ENCODE results near the gene CR1. TPM values are rescaled to one million over a fixed set of nuclear protein-coding genes. Genes with fewer than 3 reads are reported as not detected.

The CR1 gene
- total and polyA plus RNA-seq, 2 experiments from 2014 or later, result 0.65 to 0.76 TPM

GRCh38 chr1:207670997-207671396 lies 175.0 kb downstream of the CR1 start:
- Histone ChIP-seq H3K4me3 (no peak overlapping the region), H3K27ac (ENCODE audit: low read depth) (no peak overlapping the region), H3K27me3 (ENCODE audit: insufficient read depth) (no peaks in the 10 kb centered on the region), H2AFZ (no peak overlapping the region), H3K4me1 (ENCODE audit: insufficient read depth) (peaks cover 16% of the 10 kb centered on the region), H3K9me2 (ENCODE audit: insufficient read depth) (no peaks in the 10 kb centered on the region; the same call in 1 of the 2 replicates), H3K36me3 (ENCODE audit: insufficient read depth) (no peaks in the 10 kb centered on the region), H3F3A (replicated peaks; ENCODE audit: low read depth) (no peaks in the 10 kb centered on the region), H3K4me2 (no peak overlapping the region), H4K20me1 (replicated peaks; ENCODE audit: insufficient read depth) (no peaks in the 10 kb centered on the region), H3K79me2 (replicated peaks; ENCODE audit: insufficient read depth) (no peaks in the 10 kb centered on the region)
- peaks cover 12% of the 10 kb centered on the region for H3K9me3 Mint-ChIP-seq
- H3K27me3 Mint-ChIP-seq (ENCODE audit: insufficient read depth, low read depth, poor library complexity), result peaks cover 5% of the 10 kb centered on the region
- H3K4me1 Mint-ChIP-seq, result peaks cover 18% of the 10 kb centered on the region; the same call in 2 of the 3 replicates
- TF ChIP-seq ZNF331 (CRISPR knock-in tag; IDR thresholded peaks at IDR 0.05; ENCODE audit: low read depth) (no peak), EZH2phosphoT487 (IDR thresholded peaks at IDR 0.05; ENCODE audit: unreplicated experiment) (no peak), REST (IDR thresholded peaks at IDR 0.05; ENCODE audit: unreplicated experiment) (no peak), CREB1 (CRISPR knock-in tag; IDR thresholded peaks at IDR 0.05; ENCODE audit: low read depth) (no peak), ETS1 (IDR thresholded peaks at IDR 0.05) (no peak), STAT1 (IDR thresholded peaks at IDR 0.05; ENCODE audit: unreplicated experiment) (no peak), ZNF462 (CRISPR knock-in tag; IDR thresholded peaks at IDR 0.05) (no peak), ZNF114 (CRISPR knock-in tag; IDR thresholded peaks at IDR 0.05) (no peak), NANOG (IDR thresholded peaks at IDR 0.05; ENCODE audit: borderline replicate concordance) (no peak), JUNB (IDR thresholded peaks at IDR 0.05; ENCODE audit: unreplicated experiment) (no peak), EZH2 (IDR thresholded peaks at IDR 0.05; ENCODE audit: low read depth, unreplicated experiment) (no peak), POLR2AphosphoS5 (IDR thresholded peaks at IDR 0.05; ENCODE audit: low read depth) (no peak), CTCF (conservative IDR thresholded peaks at IDR 0.05; ENCODE audit: low read depth in 2 of 2) (no peak)
- 0 out of 2 replicates have a peak overlapping the region, but pooled peaks have one; percentile 28 for H3K27ac Mint-ChIP-seq
- DNase-seq (ENCODE audit: low spot score) (no peak), ATAC-seq (no peak)
- peaks cover 15% of the 10 kb centered on the region for H3K36me3 Mint-ChIP-seq (ENCODE audit: low read depth)
- H3K4me3 Mint-ChIP-seq, result no peak overlapping the region

Measured in GM23338 (cell line).